ENCODE results near the gene RNF130. TPM values are rescaled to one million over a fixed set of nuclear protein-coding genes. Genes with fewer than 3 reads are reported as not detected.
"Not testable (repeated sequence)": the region's sequence is repeated elsewhere in the genome, so short reads cannot be mapped to it uniquely, and the experiment has no call there.

Gene RNF130
- total RNA-seq, 1 donor from 2014 or later, result 104 TPM

- Mint-ChIP-seq H3K9me3 (ENCODE audit: unreplicated experiment) (peaks cover 5% of the 10 kb centered on the region), H3K27me3 (ENCODE audit: unreplicated experiment) (peaks cover 6% of the 10 kb centered on the region), H3K36me3 (ENCODE audit: unreplicated experiment) (peaks cover 12% of the 10 kb centered on the region), H3K4me3 (ENCODE audit: unreplicated experiment) (no peak overlapping the region), H3K4me1 (ENCODE audit: low read depth, unreplicated experiment) (peaks cover 8% of the 10 kb centered on the region), H3K27ac (ENCODE audit: unreplicated experiment) (no peak overlapping the region)
- no peak for DNase-seq
- no peak for TF ChIP-seq CTCF (IDR thresholded peaks at IDR 0.05; ENCODE audit: partially characterized antibody, unreplicated experiment)
Observed at GRCh38 chr5:179967489-179967888, 104.1 kb downstream of the RNF130 start.

GRCh38 chr5:179964015-179964414, 107.5 kb downstream of the RNF130 start:
- no peak overlapping the region for H3K4me3 Mint-ChIP-seq (ENCODE audit: unreplicated experiment)
- peaks cover 4% of the 10 kb centered on the region for H3K4me1 Mint-ChIP-seq (ENCODE audit: low read depth, unreplicated experiment)
- peaks cover 6% of the 10 kb centered on the region for H3K27me3 Mint-ChIP-seq (ENCODE audit: unreplicated experiment)
- no peak for TF ChIP-seq CTCF (IDR thresholded peaks at IDR 0.05; ENCODE audit: partially characterized antibody, unreplicated experiment)
- H3K9me3 Mint-ChIP-seq (ENCODE audit: unreplicated experiment), result peaks cover 5% of the 10 kb centered on the region
- no peak overlapping the region for H3K27ac Mint-ChIP-seq (ENCODE audit: unreplicated experiment)
- peaks cover 12% of the 10 kb centered on the region for H3K36me3 Mint-ChIP-seq (ENCODE audit: unreplicated experiment)
- DNase-seq, result no peak

GRCh38 chr5:179963375-179963774, 108.2 kb downstream of the RNF130 start:
- H3K27me3 Mint-ChIP-seq (ENCODE audit: unreplicated experiment), result peaks cover 6% of the 10 kb centered on the region
- H3K4me3 Mint-ChIP-seq (ENCODE audit: unreplicated experiment), result no peak overlapping the region
- no peak for TF ChIP-seq CTCF (IDR thresholded peaks at IDR 0.05; ENCODE audit: partially characterized antibody, unreplicated experiment)
- H3K9me3 Mint-ChIP-seq (ENCODE audit: unreplicated experiment), result peaks cover 5% of the 10 kb centered on the region
- H3K4me1 Mint-ChIP-seq (ENCODE audit: low read depth, unreplicated experiment), result peaks cover 4% of the 10 kb centered on the region
- DNase-seq, result no peak
- peaks cover 12% of the 10 kb centered on the region for H3K36me3 Mint-ChIP-seq (ENCODE audit: unreplicated experiment)
- H3K27ac Mint-ChIP-seq (ENCODE audit: unreplicated experiment), result no peak overlapping the region

- no peak for TF ChIP-seq CTCF (IDR thresholded peaks at IDR 0.05; ENCODE audit: partially characterized antibody, unreplicated experiment)
- no peak for DNase-seq
- Mint-ChIP-seq H3K36me3 (ENCODE audit: unreplicated experiment) (peaks cover 5% of the 10 kb centered on the region), H3K4me1 (ENCODE audit: low read depth, unreplicated experiment) (no peaks in the 10 kb centered on the region), H3K9me3 (ENCODE audit: unreplicated experiment) (peaks cover 2% of the 10 kb centered on the region), H3K27ac (ENCODE audit: unreplicated experiment) (no peak overlapping the region), H3K4me3 (ENCODE audit: unreplicated experiment) (no peak overlapping the region), H3K27me3 (ENCODE audit: unreplicated experiment) (peaks cover 3% of the 10 kb centered on the region)
Observed at GRCh38 chr5:179960204-179960831, 111.2 kb downstream of the RNF130 start.

- TF ChIP-seq CTCF (IDR thresholded peaks at IDR 0.05; ENCODE audit: partially characterized antibody, unreplicated experiment), result no peak
- Mint-ChIP-seq H3K27me3 (ENCODE audit: unreplicated experiment) (peaks cover 3% of the 10 kb centered on the region), H3K4me3 (ENCODE audit: unreplicated experiment) (no peak overlapping the region), H3K36me3 (ENCODE audit: unreplicated experiment) (peaks cover 5% of the 10 kb centered on the region), H3K4me1 (ENCODE audit: low read depth, unreplicated experiment) (no peaks in the 10 kb centered on the region), H3K27ac (ENCODE audit: unreplicated experiment) (no peak overlapping the region), H3K9me3 (ENCODE audit: unreplicated experiment) (peaks cover 2% of the 10 kb centered on the region)
- DNase-seq, result no peak
Observed at GRCh38 chr5:179959641-179960040, 111.9 kb downstream of the RNF130 start.

- not testable (repeated sequence) for H3K4me3 Mint-ChIP-seq (ENCODE audit: unreplicated experiment); DNase-seq; H3K4me1 Mint-ChIP-seq (ENCODE audit: low read depth, unreplicated experiment); H3K27ac Mint-ChIP-seq (ENCODE audit: unreplicated experiment); H3K36me3 Mint-ChIP-seq (ENCODE audit: unreplicated experiment); H3K27me3 Mint-ChIP-seq (ENCODE audit: unreplicated experiment); H3K9me3 Mint-ChIP-seq (ENCODE audit: unreplicated experiment)
Observed at GRCh38 chr5:179959118-179959517, 112.4 kb downstream of the RNF130 start.
